Stimulated activated CD8-positive, alpha-beta memory T cell treated with anti-CD3 and anti-CD28 coated beads, Interleukin-15, amount 100 ng/mL, for 48 hours (primary cell): ENCODE measurements around the gene NFATC2.

Experiments used
- DNase-seq, 2 donors: peaks; one replicate each; pipeline ENCODE4 v3.0.0-alpha.2; 2020; ENCODE audit warnings: low read depth in 2 of 2

The NFATC2 gene

GRCh38 chr20:51450984-51451383, 91.5 kb downstream of the NFATC2 start:
- DNase-seq: no peak

- DNase-seq: no peak
Observed at GRCh38 chr20:51450221-51450712, 92.3 kb downstream of the NFATC2 start.

GRCh38 chr20:51449498-51450220, 92.9 kb downstream of the NFATC2 start:
- no peak for DNase-seq

GRCh38 chr20:51447765-51448148, 94.8 kb downstream of the NFATC2 start:
- no peak for DNase-seq

GRCh38 chr20:51447097-51447764, 95.3 kb downstream of the NFATC2 start:
- DNase-seq: no peak

GRCh38 chr20:51446656-51447055, 95.9 kb downstream of the NFATC2 start:
- DNase-seq: no peak

- DNase-seq: no peak
Observed at GRCh38 chr20:51446230-51446629, 96.3 kb downstream of the NFATC2 start.

GRCh38 chr20:51445591-51445990, 96.9 kb downstream of the NFATC2 start:
- no peak for DNase-seq

- no peak for DNase-seq
Observed at GRCh38 chr20:51444922-51445438, 97.5 kb downstream of the NFATC2 start.

GRCh38 chr20:51444467-51444866, 98.1 kb downstream of the NFATC2 start:
- DNase-seq: no peak

- DNase-seq: no peak
Observed at GRCh38 chr20:51442602-51443001, 99.9 kb downstream of the NFATC2 start.

- DNase-seq: no peak
Observed at GRCh38 chr20:51440589-51440988, 101.9 kb downstream of the NFATC2 start.

GRCh38 chr20:51439160-51439689, 103.3 kb downstream of the NFATC2 start:
- DNase-seq: no peak

GRCh38 chr20:51438136-51438535, 104.4 kb downstream of the NFATC2 start:
- DNase-seq: no peak

- no peak for DNase-seq
Observed at GRCh38 chr20:51437182-51437924, 105.2 kb downstream of the NFATC2 start.

- no peak for DNase-seq
Observed at GRCh38 chr20:51434580-51435247, 107.8 kb downstream of the NFATC2 start.

- no peak for DNase-seq
Observed at GRCh38 chr20:51434026-51434425, 108.5 kb downstream of the NFATC2 start.

- no peak for DNase-seq
Observed at GRCh38 chr20:51432875-51433274, 109.6 kb downstream of the NFATC2 start.

- DNase-seq: no peak
Observed at GRCh38 chr20:51432251-51432784, 110.2 kb downstream of the NFATC2 start.

- DNase-seq: no peak
Observed at GRCh38 chr20:51431321-51431720, 111.2 kb downstream of the NFATC2 start.
